Cardiac septum (tissue), 1 donor: Measurements from ENCODE around the gene CAMSAP2. TPM values are rescaled to one million over a fixed set of nuclear protein-coding genes. Genes with fewer than 3 reads are reported as not detected.

Experiments used
- DNase-seq: peaks from one replicate; pipeline ENCODE4 v3.0.0-alpha.2; 2020; ENCODE audit warnings: low spot score
- intact Hi-C: fragments of 100-400 bp; cut with DNase I; formaldehyde crosslinking; loops from one replicate; pipeline ENCODE4 v1.14.0; 2022
- long read RNA-seq: library from polyadenylated mRNA; unstranded; transcript quantifications from one replicate; pipeline ENCODE4 v2.0.0, GENCODE V29; 2021
- total RNA-seq: library from RNA; stranded (reverse); fragmentation: NEBNext Ultra II Directional; extraction: Animal tissue kit (Norgen Biotek cat#: 25700); gene quantifications from one replicate; pipeline ENCODE4 v1.2.1, GENCODE V29; 2021
- donor health status: DM: no; HTN: no; CAD: no.

Gene CAMSAP2, protein sequence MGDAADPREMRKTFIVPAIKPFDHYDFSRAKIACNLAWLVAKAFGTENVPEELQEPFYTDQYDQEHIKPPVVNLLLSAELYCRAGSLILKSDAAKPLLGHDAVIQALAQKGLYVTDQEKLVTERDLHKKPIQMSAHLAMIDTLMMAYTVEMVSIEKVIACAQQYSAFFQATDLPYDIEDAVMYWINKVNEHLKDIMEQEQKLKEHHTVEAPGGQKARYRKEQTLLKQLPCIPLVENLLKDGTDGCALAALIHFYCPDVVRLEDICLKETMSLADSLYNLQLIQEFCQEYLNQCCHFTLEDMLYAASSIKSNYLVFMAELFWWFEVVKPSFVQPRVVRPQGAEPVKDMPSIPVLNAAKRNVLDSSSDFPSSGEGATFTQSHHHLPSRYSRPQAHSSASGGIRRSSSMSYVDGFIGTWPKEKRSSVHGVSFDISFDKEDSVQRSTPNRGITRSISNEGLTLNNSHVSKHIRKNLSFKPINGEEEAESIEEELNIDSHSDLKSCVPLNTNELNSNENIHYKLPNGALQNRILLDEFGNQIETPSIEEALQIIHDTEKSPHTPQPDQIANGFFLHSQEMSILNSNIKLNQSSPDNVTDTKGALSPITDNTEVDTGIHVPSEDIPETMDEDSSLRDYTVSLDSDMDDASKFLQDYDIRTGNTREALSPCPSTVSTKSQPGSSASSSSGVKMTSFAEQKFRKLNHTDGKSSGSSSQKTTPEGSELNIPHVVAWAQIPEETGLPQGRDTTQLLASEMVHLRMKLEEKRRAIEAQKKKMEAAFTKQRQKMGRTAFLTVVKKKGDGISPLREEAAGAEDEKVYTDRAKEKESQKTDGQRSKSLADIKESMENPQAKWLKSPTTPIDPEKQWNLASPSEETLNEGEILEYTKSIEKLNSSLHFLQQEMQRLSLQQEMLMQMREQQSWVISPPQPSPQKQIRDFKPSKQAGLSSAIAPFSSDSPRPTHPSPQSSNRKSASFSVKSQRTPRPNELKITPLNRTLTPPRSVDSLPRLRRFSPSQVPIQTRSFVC (N-terminal part only)
- 37.9 TPM for total RNA-seq
- long read RNA-seq, partial matches to known transcripts, result 10 of 13 reads
- long read RNA-seq, other reads (novel, unspliced or antisense), result 3 of 13 reads

DNA sequence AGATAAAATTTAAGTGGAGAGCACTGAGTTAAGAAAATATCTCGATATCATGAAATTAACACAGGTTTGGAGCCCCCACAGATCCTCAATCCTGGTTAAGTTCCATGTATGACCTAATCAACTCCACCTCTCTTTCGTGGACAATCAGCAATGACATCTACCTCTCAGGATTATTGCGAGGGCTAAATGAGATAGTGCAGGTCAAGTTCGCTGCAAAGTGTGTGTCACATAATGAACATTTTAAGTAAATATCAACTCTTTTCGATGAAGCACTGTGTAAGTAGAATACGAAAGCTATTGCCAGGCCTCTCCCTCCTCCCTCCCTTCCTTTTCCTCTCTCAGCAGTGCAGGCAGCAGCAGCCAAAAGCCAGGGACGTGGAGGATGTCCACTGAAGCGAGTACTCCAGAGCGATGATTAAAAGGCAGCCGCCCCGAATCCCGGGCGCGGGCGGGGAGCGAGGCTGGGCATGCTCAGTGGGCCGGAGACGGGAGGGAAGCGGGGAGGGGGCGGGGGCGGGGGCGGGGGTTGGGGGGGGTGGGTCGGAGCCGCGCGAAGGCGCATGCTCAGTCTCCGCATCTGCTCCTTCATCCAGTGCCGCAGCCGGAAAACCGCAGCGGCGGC is at the start of gene CAMSAP2:
Gene CAMSAP2 (plus strand): TSS at position 567 of the 622 bp plus-strand sequence. CDS start 935 bp downstream, outside the sequence.
- intact Hi-C loops, result loop anchor here (5.0 kb wide), 3 partner anchors 39 to 116 kb away; partner anchors contain the start of gene KIF14
- peak; percentile 93 for DNase-seq

DNA sequence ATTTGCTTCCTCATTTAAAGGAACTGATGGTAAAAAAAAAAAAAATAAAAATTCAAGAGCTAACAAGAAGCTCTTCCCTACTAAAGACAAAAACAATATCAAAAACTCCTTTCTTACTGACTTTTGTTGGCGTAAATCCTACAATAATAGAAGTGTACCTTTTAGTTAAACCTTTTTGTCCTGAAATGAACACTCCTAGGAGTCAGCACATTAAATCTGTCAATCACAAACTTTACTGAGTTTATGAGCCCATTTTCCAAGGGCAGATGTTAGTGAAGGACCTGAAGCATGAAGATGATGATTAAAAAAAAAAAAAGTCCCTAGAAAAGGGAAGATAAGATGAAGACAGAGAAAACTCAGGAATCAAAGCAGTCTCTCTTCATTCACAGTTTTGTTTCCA is 46.4 kb upstream of the CAMSAP2 start:
- intact Hi-C loops, result no loop called here
- DNase-seq, result no peak

DNA sequence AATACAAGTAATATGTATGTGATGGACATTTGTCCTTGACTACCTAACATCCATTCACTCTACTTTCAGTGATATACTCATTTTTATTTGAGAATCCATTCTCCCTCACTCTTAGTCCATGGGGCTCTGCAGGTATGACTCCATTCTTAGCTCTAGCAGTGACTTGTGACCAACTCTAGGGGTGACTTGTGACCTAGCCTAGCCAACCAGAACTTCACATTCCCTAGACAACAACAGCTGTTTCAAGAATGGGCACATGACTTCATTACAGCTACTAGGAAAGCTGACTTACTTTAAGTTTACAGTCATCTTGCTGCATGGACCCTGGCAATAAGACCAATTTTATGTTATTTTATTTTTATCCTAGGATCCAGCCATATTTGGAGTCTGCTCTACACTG is 45.4 kb upstream of the CAMSAP2 start:
- no peak for DNase-seq
- intact Hi-C loops, result no loop called here

DNA sequence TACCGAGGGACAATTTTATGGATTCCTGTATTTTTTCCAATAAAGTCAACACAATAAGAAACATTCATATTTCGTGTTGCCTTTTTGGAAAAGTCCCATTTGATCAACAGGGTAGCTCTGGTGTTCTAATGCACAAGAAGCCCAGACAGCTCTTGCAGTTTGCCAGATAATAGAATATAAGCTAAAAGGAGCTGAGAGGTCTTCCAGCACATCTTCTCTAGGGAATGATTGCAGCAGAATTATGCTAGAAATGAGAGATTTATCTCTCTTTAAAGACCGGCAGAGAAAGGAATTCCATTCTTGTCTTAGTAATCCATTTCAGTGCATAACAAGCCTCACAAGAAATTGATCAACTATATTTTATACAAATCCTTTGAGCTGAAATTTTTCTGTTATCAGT is 44.0 kb upstream of the CAMSAP2 start:
- intact Hi-C loops, result no loop called here
- DNase-seq, result no peak

GRCh38 chr1:200699871-200700270 is 38.8 kb upstream of the CAMSAP2 start:
- DNase-seq, result no peak
- intact Hi-C loops, result no loop called here

DNA sequence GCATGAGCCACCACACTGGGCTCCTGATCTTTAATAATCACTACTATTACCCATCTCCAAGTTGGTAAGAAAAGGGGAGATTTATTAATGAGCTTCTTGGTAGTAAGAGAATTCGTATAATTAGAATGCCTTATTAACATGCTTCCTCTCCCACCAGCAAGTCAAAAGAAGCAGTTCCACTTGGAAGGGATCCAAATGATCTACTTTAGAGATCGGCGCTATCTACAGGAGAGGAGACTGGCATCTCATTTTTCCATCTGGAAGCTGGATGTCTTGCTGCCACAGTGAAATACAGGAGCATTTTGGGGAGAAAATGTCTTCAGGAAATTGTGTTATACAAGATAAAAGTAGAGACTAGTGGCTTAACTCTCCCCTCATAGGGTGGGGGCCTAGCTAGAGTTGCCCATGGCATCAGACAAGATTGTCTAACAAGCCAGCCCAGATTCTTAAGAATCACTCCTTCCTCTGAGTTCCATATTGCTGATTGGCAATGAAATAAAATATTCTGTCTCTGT is 33.6 kb upstream of the CAMSAP2 start:
- intact Hi-C loops, result no loop called here

GRCh38 chr1:200706111-200706814 is 32.4 kb upstream of the CAMSAP2 start:
- DNase-seq, result no peak
- intact Hi-C loops, result no loop called here

More for the DNA sequence above, 33.6 kb upstream of the CAMSAP2 start:
- no peak for DNase-seq

- intact Hi-C loops, result no loop called here
- DNase-seq, result no peak
Observed at GRCh38 chr1:200707116-200707515, 31.6 kb upstream of the CAMSAP2 start.

DNA sequence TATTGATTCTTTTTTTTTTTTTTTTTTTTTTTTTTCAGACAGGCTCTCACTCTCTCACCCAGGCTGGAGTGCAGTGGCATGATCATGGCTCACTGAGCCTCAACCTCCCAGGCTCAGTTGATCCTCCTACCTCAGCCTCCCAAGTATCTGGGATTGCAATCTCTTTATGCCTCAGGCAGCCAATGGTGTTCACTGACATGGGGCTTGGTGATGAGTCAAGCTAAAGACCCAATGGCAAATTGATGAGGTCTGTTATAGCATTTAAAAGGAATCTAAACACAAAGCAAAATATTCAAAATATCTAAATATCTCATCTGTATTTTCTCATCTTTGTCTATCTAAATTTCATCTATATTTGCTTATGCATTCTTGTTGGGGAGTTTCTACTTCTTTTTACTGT is 30.5 kb upstream of the CAMSAP2 start:
- intact Hi-C loops, result no loop called here

GRCh38 chr1:200708769-200709168 is 29.9 kb upstream of the CAMSAP2 start:
- intact Hi-C loops, result no loop called here
- no peak for DNase-seq

More for the DNA sequence above, 30.5 kb upstream of the CAMSAP2 start:
- DNase-seq, result no peak

DNA sequence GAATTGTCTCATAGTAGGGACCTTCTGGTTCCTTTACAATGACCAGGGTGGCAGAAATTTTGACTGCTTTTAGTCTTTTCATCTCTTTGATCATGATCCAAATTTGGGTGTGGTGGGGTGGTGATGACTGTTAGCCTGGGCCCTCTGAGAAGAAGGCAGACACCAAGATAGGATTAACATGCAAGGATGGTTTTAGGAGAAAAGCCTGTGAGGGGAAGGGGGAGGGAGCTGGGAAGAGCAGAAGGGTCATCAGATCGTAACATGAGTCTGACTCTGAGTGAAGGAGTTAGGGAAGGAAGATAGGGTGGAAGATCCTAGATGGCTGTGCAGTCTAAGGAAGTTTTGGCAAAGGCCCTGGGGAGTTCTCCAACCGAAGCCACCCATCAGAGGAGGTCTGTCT is 28.5 kb upstream of the CAMSAP2 start:
- no peak for DNase-seq
- intact Hi-C loops, result no loop called here

DNA sequence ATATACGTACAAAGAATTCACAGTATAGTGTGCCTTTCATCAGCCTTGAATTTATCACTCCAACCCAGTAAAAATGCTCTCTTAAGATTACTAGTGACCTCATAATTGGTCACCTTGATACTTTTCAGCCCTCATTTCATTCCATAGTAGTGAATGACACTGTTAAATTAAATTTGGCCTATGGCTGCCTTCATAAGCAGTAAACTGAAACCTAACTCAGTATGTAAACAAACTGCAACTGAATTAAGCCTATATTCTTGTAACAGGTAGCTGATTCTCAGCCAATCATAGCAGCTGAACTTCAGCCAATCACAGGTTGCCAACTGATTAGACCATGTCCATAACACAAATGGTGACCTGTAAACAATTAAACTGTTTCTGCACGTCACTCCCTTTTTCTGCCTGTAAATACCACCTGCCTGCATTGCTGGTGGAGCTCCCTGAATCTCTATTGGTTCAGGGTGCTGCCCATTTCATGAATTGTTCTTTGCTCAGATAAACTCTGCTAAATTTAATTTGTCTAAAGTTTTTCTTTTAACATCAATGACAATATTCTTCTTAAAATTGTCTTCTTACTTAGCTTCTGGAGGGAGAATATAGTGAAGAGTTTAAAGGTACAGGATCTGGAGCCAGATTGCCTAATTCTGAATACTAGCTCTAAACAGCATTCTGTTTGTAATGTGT is 24.0 kb upstream of the CAMSAP2 start:
- intact Hi-C loops, result no loop called here
- no peak for DNase-seq

- no peak for DNase-seq
- intact Hi-C loops, result no loop called here
Observed at GRCh38 chr1:200720199-200720598, 18.5 kb upstream of the CAMSAP2 start.

GRCh38 chr1:200724064-200724463 is 14.6 kb upstream of the CAMSAP2 start:
- DNase-seq, result no peak
- intact Hi-C loops, result no loop called here

DNA sequence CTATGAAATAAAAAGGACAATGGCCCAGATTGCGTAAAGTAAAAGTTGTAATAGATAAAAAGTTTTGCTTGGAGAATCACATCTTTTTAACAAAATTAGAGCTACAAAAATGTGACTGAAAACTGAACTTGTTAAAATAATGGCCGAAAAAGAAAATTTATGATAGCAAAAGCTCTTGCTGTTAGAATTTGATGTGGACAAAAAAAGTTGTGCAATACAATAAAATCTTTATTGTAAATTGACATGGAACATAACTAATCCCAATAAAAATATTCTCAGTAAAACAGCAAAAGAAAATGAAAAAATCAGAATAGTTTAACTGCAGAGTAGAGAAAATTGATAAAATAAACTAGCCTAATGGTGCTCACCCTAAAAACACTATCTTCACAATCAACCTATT is 11.4 kb upstream of the CAMSAP2 start:
- intact Hi-C loops, result no loop called here
- no peak for DNase-seq

DNA sequence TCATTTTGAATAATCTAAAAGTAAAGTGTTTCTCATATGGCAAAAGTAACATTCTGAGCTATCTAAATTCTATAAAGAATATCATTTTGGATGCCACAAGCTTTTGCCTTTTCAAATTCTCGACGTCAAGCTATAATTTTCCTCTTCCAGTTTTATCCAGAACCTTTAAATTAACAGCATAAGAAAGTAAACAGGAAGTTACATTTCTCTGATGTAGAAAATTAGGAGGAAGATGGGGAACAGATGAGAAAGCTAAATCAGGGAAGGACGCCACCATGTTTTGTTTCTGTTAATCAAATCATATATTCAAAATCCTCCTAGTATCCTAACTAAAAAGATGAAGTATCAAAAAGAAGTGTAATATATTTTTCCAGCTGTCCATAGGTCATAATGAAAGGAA is 8.8 kb upstream of the CAMSAP2 start:
- DNase-seq, result no peak
- intact Hi-C loops, result no loop called here

GRCh38 chr1:200731654-200732332 is 6.9 kb upstream of the CAMSAP2 start:
- no peak for DNase-seq
- intact Hi-C loops, result no loop called here

DNA sequence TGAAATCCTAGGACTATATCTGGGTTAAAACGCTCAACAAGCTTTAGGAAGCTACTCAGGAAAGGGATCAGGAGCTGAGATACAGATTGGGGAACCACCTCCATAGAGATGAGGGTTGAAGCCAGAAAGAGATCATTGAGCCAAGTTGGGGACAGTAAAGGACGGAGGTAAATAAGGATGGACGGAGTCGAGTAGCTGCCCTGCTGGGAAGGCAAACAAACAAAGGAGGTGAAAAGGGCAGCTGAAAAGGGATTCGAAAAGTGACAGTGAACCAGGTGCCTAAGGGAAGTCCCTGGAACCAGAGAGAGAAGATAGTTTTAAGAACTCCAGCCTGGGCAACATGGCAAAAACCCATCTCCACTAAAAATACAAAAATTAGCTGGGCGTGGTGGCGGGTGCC is 6.3 kb upstream of the CAMSAP2 start:
- intact Hi-C loops, result no loop called here
- no peak for DNase-seq
